GM19372 (cell line): ENCODE results near the gene OPA1.

Experiments
- ATAC-seq: cut with Tn5 transposase; IDR thresholded peaks from one replicate; pipeline ENCODE4 v1.9.1; 2021; ENCODE audit warnings: mild to moderate bottlenecking, low read depth, moderate library complexity; ENCODE audit not compliant: unreplicated experiment

OPA1 gene

GRCh38 chr3:193592841-193593667, at the start of gene OPA1:
OPA1 (plus strand) TSS chr3:193593208; CDS start chr3:193593378, 170 bp downstream.
- ATAC-seq: peak; percentile 97

DNA sequence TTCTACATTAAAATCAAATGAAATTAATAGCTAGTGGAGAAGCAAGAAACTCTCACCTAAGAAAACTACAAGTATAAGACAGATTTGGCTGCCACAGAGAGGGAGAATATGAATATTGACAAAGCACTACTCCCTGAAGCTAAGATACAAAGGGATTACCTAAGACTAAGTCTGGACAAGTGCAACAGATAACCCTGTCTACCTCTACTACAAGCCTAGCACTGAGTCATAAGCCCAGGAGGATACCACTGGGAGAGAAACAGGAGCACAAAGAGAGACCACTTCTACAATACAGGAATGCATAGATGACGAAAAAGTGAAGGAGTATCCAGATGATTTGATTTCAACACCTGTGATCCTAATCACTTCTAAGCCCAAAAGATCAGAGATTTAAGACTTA, 48.7 kb upstream of the OPA1 start:
- ATAC-seq: no peak

DNA sequence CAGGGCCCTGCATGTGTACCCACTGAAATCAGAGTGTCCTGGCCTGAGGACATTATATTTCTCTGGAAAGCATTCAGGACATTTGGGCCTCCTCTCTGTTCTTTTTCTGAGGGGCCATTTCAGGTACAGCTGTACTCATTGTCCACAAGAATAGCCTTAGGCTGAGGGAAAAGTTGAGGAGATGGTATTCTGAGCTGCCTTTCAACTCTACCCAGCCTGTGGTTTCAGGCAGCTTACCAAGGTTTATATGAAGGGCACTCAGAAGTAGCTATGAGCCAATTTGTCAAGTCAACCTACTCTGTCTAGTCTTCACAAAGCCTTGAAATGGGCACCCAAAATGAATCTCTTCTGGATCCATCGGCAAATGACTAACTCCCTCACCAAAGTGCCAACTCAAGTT, 47.7 kb upstream of the OPA1 start:
- no peak for ATAC-seq

- no peak for ATAC-seq
Observed at GRCh38 chr3:193546129-193546528, 46.9 kb upstream of the OPA1 start.

GRCh38 chr3:193548406-193548805, 44.6 kb upstream of the OPA1 start:
- ATAC-seq: no peak

DNA sequence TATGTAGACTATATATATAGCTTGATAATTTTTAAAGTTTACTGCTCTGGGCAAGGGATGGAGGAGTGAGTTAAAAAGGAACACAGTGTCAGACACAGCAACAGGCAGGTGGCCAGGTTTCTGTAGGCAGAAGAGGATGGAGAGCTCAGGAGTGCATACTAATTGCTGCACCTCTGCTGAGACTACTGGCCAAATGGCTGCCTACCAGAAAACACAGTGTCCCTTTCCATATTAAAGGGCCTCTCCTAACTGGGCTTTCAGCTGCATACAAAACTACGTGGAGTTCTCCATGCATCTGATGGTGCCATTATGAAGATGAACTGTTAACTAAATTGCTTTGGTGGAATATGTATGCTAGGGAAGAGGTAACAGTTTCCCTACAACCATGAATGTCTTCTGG, 40.1 kb upstream of the OPA1 start:
- ATAC-seq: no peak

DNA sequence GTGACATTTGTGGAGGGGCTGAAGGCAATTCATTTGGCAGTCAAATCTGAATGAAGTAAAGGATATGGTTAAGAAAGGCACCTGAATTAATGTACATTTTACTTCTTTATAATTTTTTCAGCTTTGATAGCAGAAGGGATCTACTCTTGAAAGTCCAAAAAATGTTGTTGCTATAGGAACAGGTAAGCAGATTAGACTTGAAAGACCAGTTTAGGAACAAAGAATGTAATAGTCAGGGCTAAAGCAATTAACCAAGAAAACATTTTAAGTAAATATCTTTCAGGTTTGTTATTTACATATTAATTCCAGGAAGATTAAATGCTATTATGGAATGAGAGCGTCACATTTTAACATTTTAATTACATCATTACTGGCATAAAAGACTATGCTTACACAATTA, 39.4 kb upstream of the OPA1 start:
- no peak for ATAC-seq

GRCh38 chr3:193554811-193555210, 38.2 kb upstream of the OPA1 start, which contains the start of gene ATP13A4:
ATP13A4 (minus strand) TSS chr3:193554895; CDS start chr3:193554799, 96 bp downstream.
- ATAC-seq: no peak

DNA sequence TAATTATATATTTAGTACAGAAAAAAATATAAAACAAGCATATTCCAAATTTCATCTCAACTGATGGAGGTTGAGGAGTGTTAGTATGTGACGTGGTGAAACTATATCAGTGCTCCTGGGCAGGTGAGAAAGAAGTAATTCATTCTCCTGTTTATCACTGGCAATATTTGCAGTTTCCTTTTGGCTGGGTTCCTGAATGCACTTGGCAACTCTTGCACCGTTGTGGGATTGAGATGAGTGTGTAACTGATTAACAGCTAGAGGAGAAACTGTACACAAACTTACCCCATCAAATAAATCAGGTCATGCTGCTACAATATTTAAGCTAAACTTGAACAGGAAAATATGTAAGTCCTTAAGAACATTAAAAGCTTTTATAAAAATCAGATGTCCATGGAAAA, 36.2 kb upstream of the OPA1 start:
- no peak for ATAC-seq

DNA sequence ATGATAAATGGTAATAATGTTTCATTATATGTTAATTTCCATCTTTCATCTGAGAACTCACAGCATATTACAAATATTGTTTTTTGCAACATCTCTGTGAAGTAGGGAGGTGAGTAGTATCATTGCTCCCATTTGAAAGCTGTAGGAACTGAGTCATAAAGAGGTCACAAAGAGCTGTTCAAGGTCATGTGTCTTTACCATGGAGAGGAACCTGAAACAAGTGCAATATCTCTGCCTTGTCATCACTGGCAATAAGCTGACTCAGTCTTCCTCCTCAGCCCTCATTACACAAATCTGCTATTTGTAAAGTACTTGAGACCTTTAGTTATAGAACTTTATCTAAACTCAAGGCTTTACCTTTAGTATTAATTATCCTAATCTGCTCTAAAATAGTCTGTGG, 33.9 kb upstream of the OPA1 start:
- ATAC-seq: no peak

- ATAC-seq: no peak
Observed at GRCh38 chr3:193560091-193560490, 32.9 kb upstream of the OPA1 start.

DNA sequence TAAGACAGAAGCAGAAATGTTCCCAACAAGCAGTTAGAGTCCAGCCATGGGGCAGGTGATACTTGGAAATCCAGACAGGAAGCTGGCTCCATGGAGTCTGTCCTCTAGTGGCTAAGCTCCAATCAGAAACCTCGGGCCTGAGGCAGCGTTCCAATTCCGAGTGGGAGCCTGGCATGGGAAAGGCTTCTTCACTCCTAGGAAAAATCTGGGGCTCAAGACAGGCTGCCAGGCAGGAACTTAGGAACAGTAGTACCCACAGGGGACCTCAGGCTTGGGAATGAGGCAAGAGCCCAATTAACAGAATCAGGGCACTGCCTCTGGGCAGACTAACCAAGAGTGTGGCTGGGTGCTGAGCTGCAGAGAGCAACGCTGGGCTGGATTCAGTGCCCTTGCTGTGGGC, 32.1 kb upstream of the OPA1 start:
- no peak for ATAC-seq

- no peak for ATAC-seq
Observed at GRCh38 chr3:193563426-193563825, 29.6 kb upstream of the OPA1 start.

DNA sequence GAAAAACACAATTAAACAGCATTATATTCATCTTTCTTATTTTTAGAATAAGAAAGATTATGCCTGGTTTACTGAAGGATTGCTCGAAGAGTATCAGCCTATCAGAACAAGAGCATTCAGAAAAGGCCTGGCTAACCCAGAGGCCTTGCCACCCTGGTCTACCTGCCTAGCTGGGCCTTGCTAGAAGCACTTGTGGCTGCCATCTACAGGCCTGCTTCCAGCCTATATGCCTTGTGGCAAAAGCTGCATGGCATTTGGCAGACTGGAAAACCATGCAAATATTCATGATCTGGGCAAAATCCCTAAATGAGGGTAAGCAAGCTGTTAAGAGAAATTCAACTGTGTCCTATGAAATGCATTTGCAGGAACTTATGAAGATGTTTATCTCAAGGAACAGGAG, 29.0 kb upstream of the OPA1 start:
- ATAC-seq: no peak

DNA sequence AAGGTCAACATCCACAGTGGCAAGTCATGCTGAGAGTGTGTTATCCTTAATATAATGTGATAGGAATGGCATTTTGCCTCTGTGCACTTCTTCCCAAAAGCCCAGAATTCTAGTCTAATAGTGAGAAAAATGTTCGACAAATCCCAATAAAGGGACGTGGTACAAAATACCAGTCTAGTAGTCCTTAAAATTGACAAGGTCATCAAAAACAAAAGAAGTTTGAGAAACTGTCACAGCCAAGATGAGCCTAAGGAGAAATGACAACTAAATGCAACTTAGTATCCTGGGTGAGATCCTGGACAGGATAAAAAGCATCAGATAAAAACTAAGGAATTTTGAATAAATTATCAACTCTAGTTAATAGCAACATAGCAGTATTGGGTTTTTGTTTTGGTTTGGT, 23.9 kb upstream of the OPA1 start:
- no peak for ATAC-seq

DNA sequence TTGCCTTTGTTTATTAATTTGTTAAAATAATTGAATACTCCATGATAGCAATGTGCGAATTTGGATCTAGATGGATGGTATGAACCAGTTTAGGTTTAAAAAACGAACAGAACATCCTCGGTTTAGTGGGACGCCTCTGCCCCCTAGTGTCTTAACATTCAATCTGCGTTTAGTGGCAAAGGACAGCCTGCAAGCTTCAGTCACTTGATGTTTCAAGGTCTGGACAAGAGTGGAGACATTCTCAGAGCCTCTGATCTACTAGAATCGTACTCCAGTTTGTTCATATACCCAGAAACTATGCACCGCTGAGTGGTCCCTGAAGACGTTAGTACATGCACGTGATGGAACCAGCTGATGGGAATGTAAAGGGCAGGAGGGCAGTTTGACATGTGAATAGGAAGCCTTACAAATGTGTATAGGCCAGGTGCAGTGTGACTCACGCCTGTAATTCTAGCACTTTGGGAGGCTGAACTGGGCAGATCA, 20.5 kb upstream of the OPA1 start:
- ATAC-seq: peak; percentile 87

DNA sequence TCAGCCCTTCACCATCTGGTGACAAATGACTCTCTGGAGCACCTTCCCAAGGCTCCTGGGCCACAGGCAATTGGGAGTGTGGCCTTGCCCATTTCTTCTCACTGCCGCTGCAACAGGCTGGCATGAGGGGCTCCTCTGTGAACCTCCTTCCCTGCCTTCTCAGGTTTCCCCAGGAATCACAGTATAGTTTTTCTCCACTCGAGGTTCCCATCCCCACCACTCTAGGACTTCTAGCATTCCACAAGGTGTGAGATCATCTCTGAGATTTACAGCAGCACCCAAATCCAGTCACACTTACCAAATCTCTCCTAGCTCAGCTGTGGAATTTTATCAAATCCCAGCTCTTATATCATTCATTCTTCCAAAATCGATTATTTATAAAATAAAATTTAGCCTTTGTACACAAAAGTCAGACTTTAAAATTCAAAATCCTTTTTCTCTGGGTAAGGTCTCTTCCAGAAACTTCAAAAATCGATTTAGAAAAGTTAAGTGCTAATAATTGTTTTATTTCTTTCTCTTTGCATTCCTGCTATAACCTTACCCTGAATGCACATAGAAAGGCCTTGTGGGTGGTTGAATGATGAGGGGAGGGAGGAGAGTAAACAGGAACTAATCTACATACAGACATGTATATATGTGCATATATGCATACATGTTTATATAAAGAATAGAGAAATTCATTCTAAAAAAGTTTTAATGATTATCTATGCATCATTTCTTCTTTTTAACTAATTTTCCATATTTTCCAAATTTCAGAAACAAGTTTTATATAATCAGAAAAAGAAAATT, 19.4 kb upstream of the OPA1 start:
- no peak for ATAC-seq

DNA sequence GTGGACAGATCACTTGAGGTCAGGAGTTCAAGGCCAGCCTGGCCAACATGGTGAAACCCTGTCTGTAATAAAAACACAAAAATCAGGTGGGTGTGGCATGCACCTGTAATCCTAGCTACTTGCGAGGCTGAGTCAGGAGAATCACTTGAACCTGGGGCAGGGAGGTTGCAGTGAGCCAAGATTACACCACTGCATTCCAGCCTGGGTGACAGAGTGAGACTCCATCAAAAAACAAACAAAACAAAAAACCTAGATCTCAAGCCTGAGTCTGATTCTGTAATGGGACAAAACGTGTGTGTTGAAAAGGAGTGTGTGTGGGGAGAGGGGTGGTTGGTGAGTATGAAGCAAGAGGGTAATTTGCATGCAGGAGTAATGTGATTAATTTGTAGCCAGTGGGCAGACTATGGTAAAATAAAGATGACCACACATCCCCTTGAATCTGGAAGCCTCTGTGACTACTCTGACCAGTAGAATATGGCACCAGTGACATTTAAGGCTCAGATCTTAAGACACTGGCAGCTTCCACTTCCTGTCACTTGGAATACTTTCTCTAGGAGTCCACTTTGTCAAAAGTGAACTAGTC, 18.4 kb upstream of the OPA1 start:
- ATAC-seq: no peak

DNA sequence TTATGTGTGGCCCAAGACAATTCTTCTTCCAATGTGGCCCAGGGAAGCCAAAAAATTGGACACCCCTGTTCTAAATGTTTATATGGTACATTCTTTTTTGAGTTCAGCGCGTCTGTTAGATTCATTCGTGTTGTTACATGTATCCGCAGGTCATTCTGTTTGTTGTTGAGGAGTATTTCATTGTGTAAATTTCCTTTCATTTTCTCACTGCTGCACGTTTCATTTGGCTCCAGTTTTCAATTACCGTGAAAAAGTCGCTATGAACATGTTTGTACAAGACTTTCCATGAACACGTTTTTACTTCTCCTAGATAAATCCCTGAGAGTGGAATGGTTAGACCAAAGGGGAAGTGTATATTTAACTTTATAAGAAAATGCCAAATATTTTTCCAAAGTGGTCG, 7.5 kb upstream of the OPA1 start:
- ATAC-seq: no peak

GRCh38 chr3:193586526-193586925, 6.5 kb upstream of the OPA1 start:
- ATAC-seq: no peak

- ATAC-seq: no peak
Observed at GRCh38 chr3:193589129-193589528, 3.9 kb upstream of the OPA1 start.
